ENCODE measurements around the gene GTPBP1. TPM values are rescaled to one million over a fixed set of nuclear protein-coding genes. Genes with fewer than 3 reads are reported as not detected.
A peak's percentile ranks its signal among the peaks of the same experiment; 100 is the strongest.

GTPBP1 gene
- total and polyA plus RNA-seq, 2 of the 13 experiments (the other 11 are each of a cell fraction or from before 2014, with no cell fraction given) = 22.3 to 27.0 TPM

- 0 out of 2 replicates have a peak, but pooled peaks have one; percentile 32 for TF ChIP-seq TGIF2 (CRISPR knock-in tag; IDR thresholded peaks at IDR 0.05)
- TF ChIP-seq HIC2 (CRISPR knock-in tag; IDR thresholded peaks at IDR 0.05; ENCODE audit: low read depth) = peak; percentile 46; the same call in 1 of the 2 replicates
- TF ChIP-seq SIN3A (IDR thresholded peaks at IDR 0.05; ENCODE audit: borderline replicate concordance, low read depth, low read length) = no peak
- no peak for TF ChIP-seq PHF5A (CRISPR knock-in tag; IDR thresholded peaks at IDR 0.05; ENCODE audit: low read depth, unreplicated experiment)
- TF ChIP-seq ZNF451 (CRISPR knock-in tag; IDR thresholded peaks at IDR 0.05) = no peak
- TF ChIP-seq MAX (IDR thresholded peaks at IDR 0.05) = 0 out of 2 replicates have a peak, but pooled peaks have one; percentile 18
- no peak for TF ChIP-seq JDP2 (CRISPR knock-in tag; IDR thresholded peaks at IDR 0.05; ENCODE audit: borderline replicate concordance)
- TF ChIP-seq USF2 (IDR thresholded peaks at IDR 0.05; ENCODE audit: low read depth, low read length) = no peak
- TF ChIP-seq USF2 (CRISPR knock-in tag; IDR thresholded peaks at IDR 0.05; ENCODE audit: borderline replicate concordance) = no peak
- 0 out of 2 replicates have a peak, but pooled peaks have one; percentile 23 for TF ChIP-seq GATAD1 (CRISPR knock-in tag; IDR thresholded peaks at IDR 0.05)
- no peak for TF ChIP-seq MEIS2 (CRISPR knock-in tag; IDR thresholded peaks at IDR 0.05)
- no peak for TF ChIP-seq KDM4B (CRISPR knock-in tag; IDR thresholded peaks at IDR 0.05)
- no peak for TF ChIP-seq ZNF143 (CRISPR knock-in tag; IDR thresholded peaks at IDR 0.05)
- no peak for TF ChIP-seq SNAPC2 (CRISPR knock-in tag; IDR thresholded peaks at IDR 0.05)
- no peak for TF ChIP-seq HOMEZ (CRISPR knock-in tag; IDR thresholded peaks at IDR 0.05; ENCODE audit: low read depth)
- no peak for TF ChIP-seq ZFP82 (CRISPR knock-in tag; IDR thresholded peaks at IDR 0.05; ENCODE audit: borderline replicate concordance)
- no peak for TF ChIP-seq NFE2L1 (CRISPR knock-in tag; IDR thresholded peaks at IDR 0.05; ENCODE audit: borderline replicate concordance)
- TF ChIP-seq BRF2 (CRISPR knock-in tag; IDR thresholded peaks at IDR 0.05) = no peak
- no peak for TF ChIP-seq EHMT2 (IDR thresholded peaks at IDR 0.05; ENCODE audit: borderline replicate concordance, low read depth, low read length)
- TF ChIP-seq FOXP1 (IDR thresholded peaks at IDR 0.05) = no peak
- peak; percentile 10; the same call in 1 of the 2 replicates for TF ChIP-seq FOXP1 (CRISPR knock-in tag; IDR thresholded peaks at IDR 0.05)
- TF ChIP-seq E2F5 (CRISPR knock-in tag; conservative IDR thresholded peaks at IDR 0.05) = no peak
- TF ChIP-seq MZF1 (CRISPR knock-in tag; IDR thresholded peaks at IDR 0.05; ENCODE audit: borderline replicate concordance) = no peak
Measured at GRCh38 chr22:38766076-38766777, 60.5 kb downstream of the GTPBP1 start (continued).
